ENCODE measurements around the gene CEND1.

- no peak for TF ChIP-seq POLR2A (IDR thresholded peaks at IDR 0.05; ENCODE audit: low read length)
- no peak for TF ChIP-seq GATA1 (IDR thresholded peaks at IDR 0.05; ENCODE audit: low read depth, low read length)
Observed at GRCh38 chr11:794766-795633, 5.1 kb upstream of the CEND1 start.
